Measurements from ENCODE around the gene ASPN. TPM values are rescaled to one million over a fixed set of nuclear protein-coding genes. Genes with fewer than 3 reads are reported as not detected.

The ASPN gene
- total RNA-seq, 1 experiment from 2014 or later: 0.26 TPM

DNA sequence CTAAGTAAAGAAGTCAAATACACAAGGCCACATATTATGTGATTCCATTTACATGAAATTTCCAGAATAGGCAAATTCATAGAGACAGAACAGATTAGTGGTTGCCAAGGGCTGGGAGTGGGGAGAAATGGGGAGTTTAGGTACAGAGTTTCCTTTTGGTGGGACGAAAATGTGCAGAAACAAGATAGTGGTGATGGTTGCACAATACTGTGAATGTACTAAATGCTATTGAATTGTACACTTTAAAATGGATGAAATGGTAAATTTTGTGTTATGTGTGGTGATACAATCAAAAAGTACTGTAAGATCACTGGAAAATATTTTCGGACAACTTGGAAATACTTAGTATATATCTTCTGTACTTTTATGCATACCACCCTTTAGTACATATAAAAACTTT is 38.5 kb upstream of the ASPN start:
- DNase-seq (ENCODE audit: low spot score): no peak
- ChIA-PET CTCF (no interaction called here), POLR2A (ENCODE audit: low non-redundant PET) (no interaction called here)
- Histone ChIP-seq H3K27me3 (replicated peaks; ENCODE audit: insufficient read depth, low read depth, low read length, poor library complexity) (no peaks in the 10 kb centered on the region), H3K27ac (ENCODE audit: low read depth, low read length, poor library complexity, severe bottlenecking) (no peak overlapping the region), H3K36me3 (ENCODE audit: insufficient read depth, low read length, poor library complexity, severe bottlenecking) (no peaks in the 10 kb centered on the region), H3K4me1 (ENCODE audit: insufficient read depth, low read length, poor library complexity, severe bottlenecking) (no peaks in the 10 kb centered on the region), H3K4me3 (ENCODE audit: low read depth, low read length, poor library complexity, severe bottlenecking) (no peak overlapping the region), H3K9me3 (ENCODE audit: low read depth, low read length, poor library complexity, severe bottlenecking) (no peaks in the 10 kb centered on the region)
- no peak for TF ChIP-seq EZH2 (IDR thresholded peaks at IDR 0.05; ENCODE audit: borderline replicate concordance, low read depth, low read length, poor library complexity, severe bottlenecking)
- TF ChIP-seq, protein P1, sequence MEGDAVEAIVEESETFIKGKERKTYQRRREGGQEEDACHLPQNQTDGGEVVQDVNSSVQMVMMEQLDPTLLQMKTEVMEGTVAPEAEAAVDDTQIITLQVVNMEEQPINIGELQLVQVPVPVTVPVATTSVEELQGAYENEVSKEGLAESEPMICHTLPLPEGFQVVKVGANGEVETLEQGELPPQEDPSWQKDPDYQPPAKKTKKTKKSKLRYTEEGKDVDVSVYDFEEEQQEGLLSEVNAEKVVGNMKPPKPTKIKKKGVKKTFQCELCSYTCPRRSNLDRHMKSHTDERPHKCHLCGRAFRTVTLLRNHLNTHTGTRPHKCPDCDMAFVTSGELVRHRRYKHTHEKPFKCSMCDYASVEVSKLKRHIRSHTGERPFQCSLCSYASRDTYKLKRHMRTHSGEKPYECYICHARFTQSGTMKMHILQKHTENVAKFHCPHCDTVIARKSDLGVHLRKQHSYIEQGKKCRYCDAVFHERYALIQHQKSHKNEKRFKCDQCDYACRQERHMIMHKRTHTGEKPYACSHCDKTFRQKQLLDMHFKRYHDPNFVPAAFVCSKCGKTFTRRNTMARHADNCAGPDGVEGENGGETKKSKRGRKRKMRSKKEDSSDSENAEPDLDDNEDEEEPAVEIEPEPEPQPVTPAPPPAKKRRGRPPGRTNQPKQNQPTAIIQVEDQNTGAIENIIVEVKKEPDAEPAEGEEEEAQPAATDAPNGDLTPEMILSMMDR (conservative IDR thresholded peaks at IDR 0.05; ENCODE audit: low read depth, low read length): no peak
- BruUV-seq (replicated peaks): no TSS peak
- intact Hi-C loops (cut with micrococcal nuclease; ENCODE audit: unreplicated experiment): no loop called here

DNA sequence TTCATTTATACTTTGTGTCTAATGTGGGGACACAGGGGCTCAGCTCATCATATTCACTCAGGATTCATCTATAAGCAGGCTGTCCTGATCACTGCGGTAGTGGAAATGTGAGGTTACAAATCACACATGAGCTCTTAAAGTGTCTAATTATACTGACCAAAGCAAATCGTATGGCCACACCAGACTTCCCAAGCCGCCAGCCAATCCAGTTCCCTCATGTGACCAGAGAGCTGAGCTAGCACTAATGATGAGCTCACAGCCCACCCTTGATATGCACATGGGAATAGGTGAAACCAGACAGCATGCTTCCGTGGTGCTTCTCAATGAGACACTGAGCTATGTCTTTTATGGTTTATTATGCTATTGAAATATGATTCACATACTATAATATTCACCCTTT is 35.9 kb upstream of the ASPN start:
- TF ChIP-seq, protein P1 (conservative IDR thresholded peaks at IDR 0.05; ENCODE audit: low read depth, low read length): no peak
- no peak for TF ChIP-seq EZH2 (IDR thresholded peaks at IDR 0.05; ENCODE audit: borderline replicate concordance, low read depth, low read length, poor library complexity, severe bottlenecking)
- BruUV-seq (replicated peaks): no TSS peak
- Histone ChIP-seq H3K27ac (ENCODE audit: low read depth, low read length, poor library complexity, severe bottlenecking) (no peak overlapping the region), H3K27me3 (replicated peaks; ENCODE audit: insufficient read depth, low read depth, low read length, poor library complexity) (no peaks in the 10 kb centered on the region), H3K4me3 (ENCODE audit: low read depth, low read length, poor library complexity, severe bottlenecking) (no peak overlapping the region), H3K9me3 (ENCODE audit: low read depth, low read length, poor library complexity, severe bottlenecking) (no peaks in the 10 kb centered on the region), H3K4me1 (ENCODE audit: insufficient read depth, low read length, poor library complexity, severe bottlenecking) (no peaks in the 10 kb centered on the region), H3K36me3 (ENCODE audit: insufficient read depth, low read length, poor library complexity, severe bottlenecking) (no peaks in the 10 kb centered on the region)
- no peak for DNase-seq (ENCODE audit: low spot score)
- ChIA-PET CTCF (no interaction called here), POLR2A (ENCODE audit: low non-redundant PET) (no interaction called here)
- intact Hi-C loops (cut with micrococcal nuclease; ENCODE audit: unreplicated experiment): no loop called here

GRCh38 chr9:92517046-92517445 is 34.7 kb upstream of the ASPN start:
- BruUV-seq (replicated peaks): no TSS peak
- TF ChIP-seq, protein P1 (conservative IDR thresholded peaks at IDR 0.05; ENCODE audit: low read depth, low read length): no peak
- CTCF ChIA-PET: no interaction called here
- intact Hi-C loops (cut with micrococcal nuclease; ENCODE audit: unreplicated experiment): no loop called here
- no peak for DNase-seq (ENCODE audit: low spot score)
- Histone ChIP-seq H3K9me3 (ENCODE audit: low read depth, low read length, poor library complexity, severe bottlenecking) (no peaks in the 10 kb centered on the region), H3K4me3 (ENCODE audit: low read depth, low read length, poor library complexity, severe bottlenecking) (no peak overlapping the region), H3K4me1 (ENCODE audit: insufficient read depth, low read length, poor library complexity, severe bottlenecking) (no peaks in the 10 kb centered on the region), H3K27me3 (replicated peaks; ENCODE audit: insufficient read depth, low read depth, low read length, poor library complexity) (no peaks in the 10 kb centered on the region), H3K27ac (ENCODE audit: low read depth, low read length, poor library complexity, severe bottlenecking) (no peak overlapping the region), H3K36me3 (ENCODE audit: insufficient read depth, low read length, poor library complexity, severe bottlenecking) (no peaks in the 10 kb centered on the region)
- POLR2A ChIA-PET (ENCODE audit: low non-redundant PET): no interaction called here

Data from A673 (cell line).